ENCODE measurements around the gene RWDD4.
A peak's percentile ranks its signal among the peaks of the same experiment; 100 is the strongest.
"Not testable (repeated sequence)": the region's sequence is repeated elsewhere in the genome, so short reads cannot be mapped to it uniquely, and the experiment has no call there.

RWDD4 gene

GRCh38 chr4:183635741-183636140, 23.2 kb downstream of the RWDD4 start:
- no peak for DNase-seq (ENCODE audit: low read depth)

- no peak for DNase-seq (ENCODE audit: low read depth)
Observed at GRCh38 chr4:183635321-183635720, 23.7 kb downstream of the RWDD4 start.

GRCh38 chr4:183633476-183634400, 25.2 kb downstream of the RWDD4 start:
- no peak for DNase-seq (ENCODE audit: low read depth)

- DNase-seq (ENCODE audit: low read depth): no peak
Observed at GRCh38 chr4:183632689-183633088, 26.3 kb downstream of the RWDD4 start.

GRCh38 chr4:183631577-183632198, 27.3 kb downstream of the RWDD4 start:
- DNase-seq (ENCODE audit: low read depth): no peak

- DNase-seq (ENCODE audit: low read depth): no peak
Observed at GRCh38 chr4:183627979-183628588, 30.9 kb downstream of the RWDD4 start.

- DNase-seq (ENCODE audit: low read depth): not testable (repeated sequence)
Observed at GRCh38 chr4:183627286-183627685, 31.7 kb downstream of the RWDD4 start.

GRCh38 chr4:183626168-183626567, 32.8 kb downstream of the RWDD4 start:
- no peak for DNase-seq (ENCODE audit: low read depth)

- no peak for DNase-seq (ENCODE audit: low read depth)
Observed at GRCh38 chr4:183624548-183624947, 34.4 kb downstream of the RWDD4 start.

GRCh38 chr4:183621875-183622274, 37.1 kb downstream of the RWDD4 start:
- no peak for DNase-seq (ENCODE audit: low read depth)

- no peak for DNase-seq (ENCODE audit: low read depth)
Observed at GRCh38 chr4:183620421-183620820, 38.6 kb downstream of the RWDD4 start.

GRCh38 chr4:183618681-183619080, 40.3 kb downstream of the RWDD4 start:
- no peak for DNase-seq (ENCODE audit: low read depth)

- no peak for DNase-seq (ENCODE audit: low read depth)
Observed at GRCh38 chr4:183617075-183617474, 41.9 kb downstream of the RWDD4 start.

GRCh38 chr4:183612329-183613250, 46.4 kb downstream of the RWDD4 start:
- no peak for DNase-seq (ENCODE audit: low read depth)

GRCh38 chr4:183611210-183611830, 47.7 kb downstream of the RWDD4 start:
- no peak for DNase-seq (ENCODE audit: low read depth)

GRCh38 chr4:183610613-183611012, 48.4 kb downstream of the RWDD4 start:
- DNase-seq (ENCODE audit: low read depth): no peak

- DNase-seq (ENCODE audit: low read depth): peak; percentile 22
Observed at GRCh38 chr4:183610033-183610432, 49.0 kb downstream of the RWDD4 start.

GRCh38 chr4:183609151-183609550, 49.8 kb downstream of the RWDD4 start:
- DNase-seq (ENCODE audit: low read depth): no peak

- no peak for DNase-seq (ENCODE audit: low read depth)
Observed at GRCh38 chr4:183607894-183608293, 51.1 kb downstream of the RWDD4 start.

- no peak for DNase-seq (ENCODE audit: low read depth)
Observed at GRCh38 chr4:183602557-183603027, 56.4 kb downstream of the RWDD4 start.

- no peak for DNase-seq (ENCODE audit: low read depth)
Observed at GRCh38 chr4:183601381-183601780, 57.6 kb downstream of the RWDD4 start.

Data from HS-5 (cell line).